ENCODE results near the gene SAMD3.
"Not testable (repeated sequence)": the region's sequence is repeated elsewhere in the genome, so short reads cannot be mapped to it uniquely, and the experiment has no call there.

SAMD3 gene

GRCh38 chr6:130127195-130127594, 95.6 kb downstream of the SAMD3 start:
- no peak for DNase-seq

- no peak for DNase-seq
These were observed 100.5 kb downstream of the SAMD3 start for GRCh38 chr6:130122243-130122642.

GRCh38 chr6:130120731-130121130, 102.0 kb downstream of the SAMD3 start:
- DNase-seq, result no peak

- no peak for DNase-seq
These were observed 103.5 kb downstream of the SAMD3 start for GRCh38 chr6:130119211-130119610.

GRCh38 chr6:130118236-130118635, 104.5 kb downstream of the SAMD3 start:
- DNase-seq, result no peak

- not testable (repeated sequence) for DNase-seq
These were observed 105.5 kb downstream of the SAMD3 start for GRCh38 chr6:130117187-130117701.

GRCh38 chr6:130116273-130116672, 106.5 kb downstream of the SAMD3 start:
- DNase-seq, result no peak

GRCh38 chr6:130115036-130115435, 107.7 kb downstream of the SAMD3 start:
- DNase-seq, result no peak

GRCh38 chr6:130113201-130113710, 109.5 kb downstream of the SAMD3 start:
- DNase-seq, result no peak

GRCh38 chr6:130111031-130111430, 111.7 kb downstream of the SAMD3 start:
- no peak for DNase-seq

- no peak for DNase-seq
These were observed 115.0 kb downstream of the SAMD3 start for GRCh38 chr6:130107710-130108109.

- DNase-seq, result no peak
These were observed 116.6 kb downstream of the SAMD3 start for GRCh38 chr6:130105996-130106704.

GRCh38 chr6:130099119-130099518, 123.6 kb downstream of the SAMD3 start:
- no peak for DNase-seq

- no peak for DNase-seq
These were observed 124.4 kb downstream of the SAMD3 start for GRCh38 chr6:130098317-130098716.
